WTC11 (cell line): ENCODE results near the gene DRC3.

Experiments
- CDX4 ChIP-seq: fragments of 250-450 bp; sonication (Bioruptor Pico); IDR thresholded peaks from 2 replicates; pipeline ENCODE4 v1.9.0; 2021; ENCODE audit warnings: moderate library complexity, mild to moderate bottlenecking, inconsistent platforms, borderline replicate concordance
- CTCF ChIP-seq: fragments of 200-600 bp; IDR thresholded peaks from 2 replicates; pipeline ENCODE4 v1.8.0; 2022; ENCODE audit warnings: antibody characterized with exemption
- TCF7 ChIP-seq: sonication (generic); formaldehyde crosslinking; IDR thresholded peaks from 2 replicates; pipeline ENCODE4 v1.8.0; 2022; ENCODE audit warnings: mild to moderate bottlenecking, low read depth, missing genetic modification reagents, moderate library complexity
- ZNF121 ChIP-seq: sonication (generic); formaldehyde crosslinking; IDR thresholded peaks from 2 replicates; pipeline ENCODE4 v1.8.0; 2023; ENCODE audit warnings: missing genetic modification reagents

GRCh38 chr17:18056214-18056613 lies 83.6 kb downstream of the DRC3 start:
- TF ChIP-seq TCF7 (no peak), CTCF (no peak), CDX4 (CRISPR knock-in tag) (no peak), ZNF121 (no peak)
